Stimulated activated CD8-positive, alpha-beta memory T cell treated with anti-CD3 and anti-CD28 coated beads, Interleukin-7, amount 100 ng/mL, for 24 hours (primary cell): Measurements from ENCODE around the gene TAF11L14.
"Not testable (repeated sequence)": the region's sequence is repeated elsewhere in the genome, so short reads cannot be mapped to it uniquely, and the experiment has no call there.

ENCODE experiments used
- DNase-seq: peaks from one replicate; pipeline ENCODE4 v3.0.0-alpha.2; 2020; ENCODE audit warnings: low read depth

The TAF11L14 gene

DNA sequence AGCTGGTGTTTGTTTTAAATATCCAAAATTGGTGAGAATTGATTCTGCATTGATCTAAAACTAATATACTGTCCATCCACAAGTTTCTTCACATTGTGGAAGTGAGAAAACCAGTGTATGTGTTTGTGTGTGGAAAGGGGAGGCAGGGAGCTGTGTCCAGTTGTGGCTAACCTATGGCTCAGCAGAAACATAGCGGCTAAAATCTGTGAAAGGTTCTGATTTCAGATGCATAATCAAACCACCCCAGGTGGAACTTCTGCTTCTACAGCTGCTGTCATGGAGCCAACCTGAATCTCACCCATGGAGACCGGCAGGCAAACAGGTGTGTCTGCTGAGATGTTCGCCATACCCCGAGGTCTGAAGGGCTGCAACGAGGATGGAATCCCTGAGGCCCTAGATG lies at the start of gene TAF11L14:
Gene TAF11L14, plus strand, starts transcription at position 301 of the 400 bp plus-strand sequence.
- DNase-seq = no peak

DNA sequence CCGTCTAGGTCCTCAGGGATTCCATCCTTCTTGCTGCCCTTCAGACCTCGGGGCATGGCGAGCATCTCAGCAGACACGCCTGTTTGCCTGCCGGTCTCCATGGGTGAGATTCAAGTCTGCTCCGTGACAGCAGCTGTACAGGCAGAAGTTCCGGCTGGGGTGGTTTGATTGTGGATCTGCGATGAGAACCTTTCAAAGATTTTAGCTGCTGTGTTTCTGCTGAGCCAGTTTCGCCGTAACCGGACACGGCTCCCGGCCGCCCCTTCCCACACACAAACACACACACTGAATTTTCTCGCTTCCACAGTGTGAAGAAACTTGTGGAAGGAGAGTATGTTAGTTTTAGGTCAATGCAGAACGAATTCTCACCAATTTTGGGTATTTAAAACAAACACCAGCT lies 48.6 kb upstream of the TAF11L14 start, which contains the start of gene TAF11L7:
Gene TAF11L7, minus strand, starts transcription at position 101 of the 400 bp plus-strand sequence.
- not testable (repeated sequence) for DNase-seq

GRCh38 chr5:17590860-17591259 lies 43.4 kb upstream of the TAF11L14 start, which contains the start of gene TAF11L8:
TSS of gene TAF11L8 (minus strand) at chr5:17590960.
- not testable (repeated sequence) for DNase-seq

DNA sequence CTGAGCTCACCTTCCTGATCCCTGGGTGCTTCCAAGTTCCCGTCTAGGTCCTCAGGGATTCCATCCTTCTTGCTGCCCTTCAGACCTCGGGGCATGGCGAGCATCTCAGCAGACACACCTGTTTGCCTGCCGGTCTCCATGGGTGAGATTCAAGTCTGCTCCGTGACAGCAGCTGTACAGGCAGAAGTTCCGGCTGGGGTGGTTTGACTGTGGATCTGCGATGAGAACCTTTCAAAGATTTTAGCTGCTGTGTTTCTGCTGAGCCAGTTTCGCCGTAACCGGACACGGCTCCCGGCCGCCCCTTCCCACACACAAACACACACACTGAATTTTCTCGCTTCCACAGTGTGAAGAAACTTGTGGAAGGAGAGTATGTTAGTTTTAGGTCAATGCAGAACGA lies 40.0 kb upstream of the TAF11L14 start, which contains the start of gene TAF11L9:
Gene TAF11L9, minus strand, starts transcription at position 140 of the 400 bp plus-strand sequence.
- not testable (repeated sequence) for DNase-seq

DNA sequence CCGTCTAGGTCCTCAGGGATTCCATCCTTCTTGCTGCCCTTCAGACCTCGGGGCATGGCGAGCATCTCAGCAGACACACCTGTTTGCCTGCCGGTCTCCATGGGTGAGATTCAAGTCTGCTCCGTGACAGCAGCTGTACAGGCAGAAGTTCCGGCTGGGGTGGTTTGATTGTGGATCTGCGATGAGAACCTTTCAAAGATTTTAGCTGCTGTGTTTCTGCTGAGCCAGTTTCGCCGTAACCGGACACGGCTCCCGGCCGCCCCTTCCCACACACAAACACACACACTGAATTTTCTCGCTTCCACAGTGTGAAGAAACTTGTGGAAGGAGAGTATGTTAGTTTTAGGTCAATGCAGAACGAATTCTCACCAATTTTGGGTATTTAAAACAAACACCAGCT lies 36.5 kb upstream of the TAF11L14 start, which contains the start of gene TAF11L10:
Gene TAF11L10, minus strand, starts transcription at position 101 of the 400 bp plus-strand sequence.
- DNase-seq = not testable (repeated sequence)

DNA sequence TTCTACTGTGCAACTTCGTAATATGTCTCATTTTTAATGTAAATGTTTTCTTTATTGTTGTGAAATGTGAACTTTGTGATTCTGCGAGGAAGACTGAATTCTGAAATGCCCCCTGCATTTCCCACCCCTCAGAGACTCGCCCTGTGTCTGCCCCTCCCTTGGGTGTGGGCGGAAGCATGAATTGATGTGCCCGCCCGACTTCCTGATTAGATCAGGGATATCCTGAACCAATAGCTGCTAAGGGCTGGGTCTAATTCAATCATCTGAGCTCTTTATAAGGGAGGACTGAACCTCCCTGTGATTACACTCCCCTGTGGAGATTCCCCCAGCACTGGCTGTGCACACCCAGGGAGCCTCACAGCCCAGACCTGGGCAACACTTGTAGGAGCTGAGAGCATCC lies 30.4 kb upstream of the TAF11L14 start, which contains the start of gene TAF11L11:
Gene TAF11L11, plus strand, starts transcription at position 304 of the 400 bp plus-strand sequence.
- not testable (repeated sequence) for DNase-seq

- DNase-seq = no peak
These were observed 29.3 kb upstream of the TAF11L14 start for GRCh38 chr5:17604951-17605350.

- not testable (repeated sequence) for DNase-seq
These were observed 26.8 kb upstream of the TAF11L14 start for GRCh38 chr5:17607461-17607860.

DNA sequence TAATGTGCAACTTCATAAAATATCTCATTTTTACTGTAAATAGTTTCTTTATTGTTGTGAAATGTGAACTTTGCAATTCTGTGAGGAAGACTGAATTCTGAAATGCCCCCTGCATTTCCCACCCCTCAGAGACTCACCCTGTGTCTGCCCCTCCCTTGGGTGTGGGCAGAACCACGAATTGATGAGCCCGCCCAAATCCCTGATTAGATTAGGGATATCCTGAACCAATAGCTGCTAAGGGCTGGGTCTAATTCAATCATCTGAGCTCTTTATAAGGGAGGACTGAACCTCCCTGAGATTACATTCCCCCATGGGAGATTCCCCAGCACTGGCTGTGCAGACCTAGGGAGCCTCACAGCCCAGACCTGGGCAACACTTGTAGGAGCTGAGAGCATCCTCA lies 24.2 kb upstream of the TAF11L14 start, which contains the start of gene TAF11L12:
Gene TAF11L12, plus strand, starts transcription at position 301 of the 400 bp plus-strand sequence.
- DNase-seq = not testable (repeated sequence)

GRCh38 chr5:17614872-17615605 lies 19.2 kb upstream of the TAF11L14 start:
- DNase-seq = no peak

- DNase-seq = no peak
These were observed 14.9 kb upstream of the TAF11L14 start for GRCh38 chr5:17619354-17619753.

DNA sequence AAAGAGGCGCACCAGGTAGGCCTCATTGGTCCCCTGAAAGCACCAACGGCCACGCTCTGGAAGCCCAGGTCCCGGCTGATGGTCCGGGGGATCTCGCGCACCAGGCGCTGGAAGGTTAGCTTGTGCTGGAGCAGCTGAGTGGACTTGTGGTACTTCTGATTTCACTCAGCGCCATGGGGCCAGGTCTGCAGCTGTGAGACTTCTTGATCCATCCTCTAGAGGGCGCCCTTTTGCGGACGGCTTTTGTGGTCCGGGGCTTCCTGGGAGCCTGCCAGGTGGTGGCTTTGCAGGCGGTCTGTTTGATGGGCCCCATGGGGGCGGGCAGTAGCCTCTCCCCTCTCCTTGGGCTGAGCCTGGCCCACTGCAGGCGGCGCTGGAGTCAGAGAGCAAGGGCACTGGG lies 13.6 kb upstream of the TAF11L14 start:
- DNase-seq = no peak

DNA sequence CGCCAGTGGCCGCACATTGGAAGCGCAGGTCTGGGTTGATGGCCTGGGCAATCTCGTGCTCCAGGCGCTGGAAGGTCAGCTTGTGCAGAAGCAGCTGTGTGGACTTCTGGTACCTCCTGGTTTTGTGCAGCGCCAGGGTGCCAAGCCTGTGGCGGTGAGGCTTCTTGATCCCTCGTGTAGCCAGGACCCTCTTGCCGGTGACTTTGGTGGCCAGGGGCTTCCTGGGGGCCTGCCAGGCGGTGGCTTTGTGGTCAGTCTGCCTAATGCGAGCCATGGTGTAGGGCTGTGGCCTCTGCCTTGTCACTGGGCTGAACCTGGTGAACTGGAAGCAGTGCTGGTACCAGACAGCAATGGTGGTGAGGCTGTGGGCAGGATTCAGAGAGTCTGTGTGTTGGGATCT lies 8.6 kb upstream of the TAF11L14 start:
- no peak for DNase-seq

- DNase-seq = not testable (repeated sequence)
These were observed 2.5 kb upstream of the TAF11L14 start, which contains the start of gene TAF11L13 for GRCh38 chr5:17631788-17632187. TSS of gene TAF11L13 (plus strand) at chr5:17632088.

DNA sequence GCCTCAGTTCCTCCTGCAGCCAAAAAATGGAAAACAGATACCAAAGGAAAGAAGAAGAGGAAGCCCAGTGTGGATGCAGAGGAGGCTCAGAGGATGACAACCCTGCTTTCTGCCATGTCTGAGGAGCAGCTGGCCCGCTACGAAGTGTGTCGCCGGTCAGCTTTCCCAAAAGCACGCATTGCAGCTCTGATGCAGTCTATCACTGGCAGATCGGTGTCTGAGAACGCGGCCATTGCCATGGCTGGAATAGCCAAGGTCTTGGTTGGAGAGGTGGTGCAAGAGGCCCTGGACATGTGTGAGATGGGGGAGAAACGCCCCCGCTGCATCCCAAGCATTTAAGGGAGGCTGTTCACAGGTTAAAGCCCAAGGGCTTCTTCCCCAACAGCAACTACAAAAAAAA lies 15.0 kb downstream of the TAF11L14 start:
- not testable (repeated sequence) for DNase-seq

GRCh38 chr5:17655201-17655759 lies 21.0 kb downstream of the TAF11L14 start:
- DNase-seq = not testable (repeated sequence)

- no peak for DNase-seq
These were observed 21.7 kb downstream of the TAF11L14 start for GRCh38 chr5:17655921-17656320.

GRCh38 chr5:17663182-17663581 lies 28.9 kb downstream of the TAF11L14 start:
- DNase-seq = no peak

DNA sequence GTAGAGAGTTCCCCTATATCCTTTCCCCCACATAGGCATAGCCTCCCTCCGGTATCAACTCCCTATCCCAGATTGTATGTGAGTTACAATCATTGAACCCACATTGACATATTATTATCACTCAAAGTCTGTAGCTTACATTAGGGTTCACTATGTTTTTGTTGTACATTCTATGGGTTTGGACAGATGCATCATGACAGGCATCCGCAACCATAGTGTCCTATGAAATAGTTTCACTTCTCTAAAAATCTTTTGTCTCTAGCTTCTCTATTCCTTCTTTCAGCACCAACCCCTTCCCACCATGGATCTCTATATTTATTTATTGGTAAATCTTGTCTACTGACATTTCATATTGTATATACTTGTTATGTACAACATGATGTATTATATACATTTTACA lies 31.6 kb downstream of the TAF11L14 start:
- DNase-seq = no peak

- DNase-seq = no peak
These were observed 32.5 kb downstream of the TAF11L14 start for GRCh38 chr5:17666726-17667235.

- DNase-seq = no peak
These were observed 36.1 kb downstream of the TAF11L14 start for GRCh38 chr5:17670353-17670752.

DNA sequence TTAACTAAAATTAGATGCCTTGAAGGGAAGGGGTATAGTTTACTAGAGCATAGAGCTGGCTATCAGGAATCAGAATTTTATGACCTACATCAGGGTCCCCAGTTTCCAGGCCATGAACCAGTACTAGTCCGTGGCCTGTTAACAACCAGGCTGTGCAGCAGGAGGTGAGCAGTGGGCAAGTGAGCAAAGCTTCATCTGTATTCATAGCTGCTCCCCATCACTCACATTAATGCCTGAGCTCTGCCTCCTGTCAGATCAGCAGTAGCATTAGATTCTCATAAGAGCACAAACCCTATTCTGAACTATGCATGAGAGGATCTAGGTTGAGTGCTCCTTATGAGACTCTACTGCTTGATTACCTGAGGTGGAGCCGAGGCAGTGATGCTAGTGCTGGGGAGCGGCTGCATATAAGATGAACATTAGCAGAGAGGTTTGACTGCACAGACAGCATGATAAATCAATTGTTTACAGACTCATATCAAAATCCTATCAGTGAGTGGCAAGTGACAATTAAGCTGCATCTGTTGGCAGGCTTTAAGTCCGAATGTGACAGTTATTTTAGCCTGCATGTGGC lies 44.6 kb downstream of the TAF11L14 start:
- DNase-seq = no peak
